Trophoblast cell (in vitro differentiated cells and primary cell): ENCODE measurements around the gene SPI1.
"Not testable (repeated sequence)": the region's sequence is repeated elsewhere in the genome, so short reads cannot be mapped to it uniquely, and the experiment has no call there.

Experiments
- DNase-seq, 2 donors: peaks; one replicate each; pipeline ENCODE4 v3.0.0-alpha.2; 2016
- H2AFZ ChIP-seq: 2 replicates; pipeline ENCODE4 v1.6.1; 2013; ENCODE audit warnings: low read length, moderate library complexity, mild to moderate bottlenecking; ENCODE audit not compliant: insufficient read depth, poor library complexity
- H2AK5ac ChIP-seq: 2 replicates; pipeline ENCODE4 v1.6.1; 2013; ENCODE audit warnings: mild to moderate bottlenecking, low read length
- H2BK120ac ChIP-seq: 2 replicates; pipeline ENCODE4 v1.6.1; 2013; ENCODE audit warnings: low read length, mild to moderate bottlenecking, moderate library complexity; ENCODE audit not compliant: insufficient read depth, poor library complexity
- H2BK12ac ChIP-seq: 2 replicates; pipeline ENCODE4 v1.6.1; 2013; ENCODE audit warnings: mild to moderate bottlenecking, low read length, moderate library complexity
- H2BK5ac ChIP-seq: 2 replicates; pipeline ENCODE4 v1.6.1; 2013; ENCODE audit warnings: low read length, low read depth, moderate library complexity, mild to moderate bottlenecking; ENCODE audit not compliant: poor library complexity
- H3K14ac ChIP-seq: 2 replicates; pipeline ENCODE4 v1.6.1; 2013; ENCODE audit warnings: mild to moderate bottlenecking, low read length
- H3K18ac ChIP-seq: 2 replicates; pipeline ENCODE4 v1.6.1; 2013; ENCODE audit warnings: mild to moderate bottlenecking, low read length
- H3K23ac ChIP-seq: 2 replicates; pipeline ENCODE4 v1.6.1; 2013; ENCODE audit warnings: low read length
- H3K27ac ChIP-seq: 2 replicates; pipeline ENCODE4 v1.5.1; 2013; ENCODE audit warnings: low read depth, mild to moderate bottlenecking, inconsistent platforms, low read length, moderate library complexity
- H3K27me3 ChIP-seq: 2 replicates; pipeline ENCODE4 v1.6.1; 2013; ENCODE audit warnings: inconsistent platforms, mild to moderate bottlenecking, low read length, moderate library complexity; ENCODE audit not compliant: insufficient read depth
- H3K36me3 ChIP-seq, 2 experiments: 1 replicate in 1 of 2; 2 replicates in 1 of 2; pipeline ENCODE4 v1.6.1; 2013; ENCODE audit warnings: low read length in 2 of 2, mild to moderate bottlenecking in 2 of 2, moderate library complexity in 1 of 2; ENCODE audit not compliant: insufficient read depth in 2 of 2, control insufficient read depth in 1 of 2
- H3K4ac ChIP-seq: 2 replicates; pipeline ENCODE4 v1.6.1; 2013; ENCODE audit warnings: low read depth, mild to moderate bottlenecking, low read length, moderate library complexity
- H3K4me1 ChIP-seq, 2 experiments: 1 replicate in 1 of 2; 2 replicates in 1 of 2; pipeline ENCODE4 v1.6.1; 2013; ENCODE audit warnings: low read length in 2 of 2, mild to moderate bottlenecking in 2 of 2, moderate library complexity in 1 of 2; ENCODE audit not compliant: insufficient read depth in 2 of 2, control insufficient read depth in 1 of 2
- H3K4me2 ChIP-seq: 2 replicates; pipeline ENCODE4 v1.6.1; 2013; ENCODE audit warnings: inconsistent platforms, mild to moderate bottlenecking, low read length, moderate library complexity
- H3K4me3 ChIP-seq: 2 replicates; pipeline ENCODE4 v1.5.1; 2013; ENCODE audit warnings: mild to moderate bottlenecking, low read depth, low read length, inconsistent platforms
- H3K79me1 ChIP-seq: one replicate; pipeline ENCODE4 v1.6.1; 2013; ENCODE audit warnings: low read length
- H3K79me2 ChIP-seq: 2 replicates; pipeline ENCODE4 v1.6.1; 2013; ENCODE audit warnings: low read length, mild to moderate bottlenecking; ENCODE audit not compliant: control insufficient read depth, insufficient read depth, poor library complexity
- H3K9ac ChIP-seq: 2 replicates; pipeline ENCODE4 v1.6.1; 2013; ENCODE audit warnings: mild to moderate bottlenecking, low read length
- H3K9me3 ChIP-seq: 2 replicates; pipeline ENCODE4 v1.6.1; 2013; ENCODE audit warnings: low read depth, mild to moderate bottlenecking, control low read depth, inconsistent platforms, low read length; ENCODE audit not compliant: insufficient read depth
- H4K12ac ChIP-seq: 2 replicates; pipeline ENCODE4 v1.6.1; 2013; ENCODE audit warnings: low read depth, mild to moderate bottlenecking, low read length, moderate library complexity
- H4K8ac ChIP-seq: 2 replicates; pipeline ENCODE4 v1.6.1; 2013; ENCODE audit warnings: low read depth, mild to moderate bottlenecking, low read length, moderate library complexity
- H4K91ac ChIP-seq: one replicate; pipeline ENCODE4 v1.6.1; 2013; ENCODE audit warnings: low read depth, mild to moderate bottlenecking, low read length, moderate library complexity
- WGBS: extraction: QIAGEN DNeasy Blood & Tissue Kit; methylation state at CpG from one replicate; pipeline ENCODE4 v1.1.7; 2013; ENCODE audit warnings: missing lambda C conversion rate; ENCODE audit not compliant: insufficient read length, insufficient coverage; ENCODE audit errors: extremely low coverage; 5-methylcytosine and 5-hydroxymethylcytosine counted together

The SPI1 gene

GRCh38 chr11:47335733-47336132, 42.6 kb downstream of the SPI1 start:
- Histone ChIP-seq H4K8ac (no peak overlapping the region), H3K79me2 (no peaks in the 10 kb centered on the region), H3K9ac (no peak overlapping the region), H3K4me1 (peaks cover 4 to 6% of the 10 kb centered on the region in 2 experiments), H3K79me1 (no peaks in the 10 kb centered on the region), H3K4ac (no peak overlapping the region), H2BK12ac (no peak overlapping the region), H3K18ac (no peak overlapping the region), H3K4me2 (no peak overlapping the region), H2BK5ac (no peak overlapping the region), H2BK120ac (no peak overlapping the region), H3K23ac (no peak overlapping the region), H4K12ac (no peak overlapping the region), H3K36me3 (peaks cover 0 to under 1% of the 10 kb centered on the region in 2 experiments), H3K27me3 (no peaks in the 10 kb centered on the region), H3K4me3 (no peak overlapping the region), H4K91ac (no peak overlapping the region), H2AK5ac (no peak overlapping the region), H3K14ac (no peak overlapping the region), H2AFZ (no peak overlapping the region), H3K27ac (no peak overlapping the region), H3K9me3 (peaks cover 3% of the 10 kb centered on the region)
- WGBS: no CpG with 5 or more reads among the region's 9 CpGs
- DNase-seq: no peak

DNA sequence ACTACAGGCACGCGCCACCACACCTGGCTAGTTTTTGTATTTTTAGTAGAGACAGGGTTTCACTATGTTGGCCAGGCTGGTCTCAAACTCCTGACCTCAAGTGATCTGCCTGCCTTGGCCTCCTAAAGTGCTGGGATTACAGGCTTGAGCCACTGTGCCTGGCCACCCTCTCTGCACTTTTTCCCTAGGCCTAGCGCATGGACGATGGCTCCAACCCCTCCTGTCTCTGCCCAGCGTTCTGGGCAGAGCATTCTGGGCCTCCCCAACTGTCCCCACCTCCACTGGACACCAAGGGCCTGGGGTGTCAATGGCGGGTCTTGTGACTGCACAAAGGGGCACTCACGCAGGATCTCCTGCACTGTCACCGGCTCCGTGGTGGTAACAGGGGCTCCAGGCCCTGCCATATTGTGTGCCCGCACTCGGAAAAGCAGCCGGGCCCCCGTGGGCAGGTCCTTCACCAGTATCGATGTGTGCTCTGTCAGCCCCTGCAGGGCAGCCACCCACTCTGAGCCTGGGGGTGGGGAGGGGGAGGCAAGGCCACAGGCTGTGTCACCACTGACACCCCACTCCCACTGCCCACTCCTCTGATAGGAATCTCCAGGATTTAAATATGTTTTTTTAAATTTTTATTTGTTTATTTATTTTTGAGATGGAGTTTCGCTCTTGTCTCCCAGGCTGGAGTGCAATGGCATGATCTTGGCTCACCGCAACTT, 43.5 kb downstream of the SPI1 start:
- not testable (repeated sequence) for H3K4me2 ChIP-seq, H4K12ac ChIP-seq, H2AFZ ChIP-seq, H3K4me3 ChIP-seq, H3K27ac ChIP-seq, H3K14ac ChIP-seq, H3K23ac ChIP-seq, H4K8ac ChIP-seq, H2AK5ac ChIP-seq, H3K79me2 ChIP-seq, H3K79me1 ChIP-seq, H3K9ac ChIP-seq, H3K36me3 ChIP-seq, H2BK120ac ChIP-seq, H3K9me3 ChIP-seq, H2BK12ac ChIP-seq, H2BK5ac ChIP-seq, H4K91ac ChIP-seq, H3K27me3 ChIP-seq, H3K4ac ChIP-seq, H3K18ac ChIP-seq, H3K4me1 ChIP-seq, DNase-seq
- no CpG with 5 or more reads among the region's 16 CpGs for WGBS

DNA sequence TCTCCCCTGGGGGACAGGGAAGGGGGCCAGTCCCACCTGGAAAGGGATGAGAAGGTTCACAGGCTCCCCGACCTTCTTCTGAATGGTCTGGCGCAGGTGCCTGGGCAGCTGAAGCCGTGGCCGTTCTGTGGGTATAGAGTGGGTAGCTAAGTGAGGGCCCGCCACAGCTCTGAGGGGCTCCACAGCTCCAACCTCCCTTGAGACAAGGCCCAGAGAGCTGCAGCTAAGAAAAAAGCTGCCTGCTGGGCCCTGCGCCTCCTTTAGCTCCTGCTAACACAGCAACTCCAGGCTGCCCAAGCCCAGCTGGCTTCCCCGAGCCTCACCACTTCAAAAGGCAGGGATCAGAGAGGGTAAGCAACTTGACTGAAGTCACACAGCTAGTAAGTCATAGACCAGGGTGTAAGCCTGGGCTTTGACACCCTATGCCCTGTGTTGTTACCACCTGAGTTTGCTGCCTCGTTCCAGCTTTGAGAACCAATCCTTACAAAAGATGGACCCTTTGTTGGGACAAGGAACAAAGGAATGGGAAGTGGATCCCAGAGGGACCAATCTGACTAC, 44.4 kb downstream of the SPI1 start:
- no peak overlapping the region for H3K23ac ChIP-seq
- no peak overlapping the region for H4K91ac ChIP-seq
- H4K12ac ChIP-seq: no peak overlapping the region
- no peak overlapping the region for H3K14ac ChIP-seq
- H3K27me3 ChIP-seq: no peaks in the 10 kb centered on the region
- H3K4me2 ChIP-seq: no peak overlapping the region
- WGBS: no CpG with 5 or more reads among the region's 8 CpGs
- peaks cover 12 to 16% of the 10 kb centered on the region in 2 experiments for H3K36me3 ChIP-seq
- no peak overlapping the region for H2AK5ac ChIP-seq
- no peak overlapping the region for H4K8ac ChIP-seq
- H3K18ac ChIP-seq: no peak overlapping the region
- H3K4me1 ChIP-seq: no peaks in the 10 kb centered on the region
- DNase-seq: no peak
- no peak overlapping the region for H3K4ac ChIP-seq
- no peak overlapping the region for H3K9ac ChIP-seq
- H3K4me3 ChIP-seq: no peak overlapping the region
- H2BK5ac ChIP-seq: no peak overlapping the region
- no peaks in the 10 kb centered on the region for H3K79me2 ChIP-seq
- no peak overlapping the region for H3K27ac ChIP-seq
- H3K79me1 ChIP-seq: no peaks in the 10 kb centered on the region
- no peak overlapping the region for H2BK12ac ChIP-seq
- H3K9me3 ChIP-seq: peaks cover 3% of the 10 kb centered on the region
- no peak overlapping the region for H2BK120ac ChIP-seq
- H2AFZ ChIP-seq: no peak overlapping the region

DNA sequence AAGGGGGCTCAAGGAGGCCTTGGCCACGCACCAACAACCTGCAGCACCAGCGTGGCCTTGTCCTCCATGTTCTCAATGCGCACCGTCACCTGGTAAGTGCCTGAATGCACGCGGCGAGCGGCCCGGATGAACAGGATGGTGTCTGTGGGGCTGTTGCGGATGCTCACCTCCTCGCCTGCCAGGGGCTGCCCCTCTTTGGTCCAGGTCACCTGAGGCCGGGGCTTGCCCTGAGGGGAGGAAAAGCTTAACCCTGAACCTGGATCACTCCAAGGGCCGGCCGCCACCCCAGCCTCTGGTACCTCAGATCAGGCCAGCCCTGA, 44.9 kb downstream of the SPI1 start:
- Histone ChIP-seq H2AFZ (no peak overlapping the region), H3K4me2 (no peak overlapping the region), H3K9ac (no peak overlapping the region), H3K9me3 (peaks cover 3% of the 10 kb centered on the region), H3K14ac (no peak overlapping the region), H3K27ac (no peak overlapping the region), H3K4ac (no peak overlapping the region), H3K36me3 (peaks cover 17 to 21% of the 10 kb centered on the region in 2 experiments), H4K12ac (no peak overlapping the region), H3K79me2 (no peaks in the 10 kb centered on the region), H2AK5ac (no peak overlapping the region), H2BK5ac (no peak overlapping the region), H3K23ac (no peak overlapping the region), H3K4me1 (no peaks in the 10 kb centered on the region), H3K79me1 (no peaks in the 10 kb centered on the region), H3K4me3 (no peak overlapping the region), H4K91ac (no peak overlapping the region), H4K8ac (no peak overlapping the region), H2BK12ac (no peak overlapping the region), H2BK120ac (no peak overlapping the region), H3K27me3 (no peaks in the 10 kb centered on the region), H3K18ac (no peak overlapping the region)
- no CpG with 5 or more reads among the region's 14 CpGs for WGBS
- DNase-seq: no peak
